Chondrocyte (in vitro differentiated cells): Measurements from ENCODE around the gene LDLRAD4. TPM values are rescaled to one million over a fixed set of nuclear protein-coding genes. Genes with fewer than 3 reads are reported as not detected.

Source experiments
- DNase-seq: peaks from one replicate; pipeline ENCODE4 v3.0.0; 2021; ENCODE audit warnings: mixed read lengths, low spot score
- H3K27ac Mint-ChIP-seq: one replicate; pipeline ENCODE4 v1.8.0; 2021; ENCODE audit warnings: mild to moderate bottlenecking, moderate library complexity, mixed read lengths; ENCODE audit not compliant: unreplicated experiment
- H3K27me3 Mint-ChIP-seq: 2 replicates; pipeline ENCODE4 v1.8.0; 2021; ENCODE audit warnings: low read depth, mixed read lengths
- H3K36me3 Mint-ChIP-seq: 2 replicates; pipeline ENCODE4 v1.8.0; 2021; ENCODE audit warnings: low read depth, mixed read lengths
- H3K4me1 Mint-ChIP-seq: 2 replicates; pipeline ENCODE4 v1.8.0; 2021; ENCODE audit warnings: low read depth, mild to moderate bottlenecking, mixed read lengths
- H3K4me3 Mint-ChIP-seq: one replicate; pipeline ENCODE4 v1.8.0; 2021; ENCODE audit warnings: mild to moderate bottlenecking, moderate library complexity, mixed read lengths; ENCODE audit not compliant: unreplicated experiment
- H3K9me3 Mint-ChIP-seq: 2 replicates; pipeline ENCODE4 v1.8.0; 2021; ENCODE audit warnings: low read depth, mixed read lengths
- total RNA-seq: library from RNA; stranded (reverse); gene quantifications from 3 replicates; pipeline ENCODE4 v1.2.1, GENCODE V29; 2021
- TF ChIP-seq, protein P1 (sequence below): fragments of 200-600 bp; sonication (generic); IDR thresholded peaks from 2 replicates; pipeline ENCODE4 v1.5.0; 2021; ENCODE audit warnings: antibody characterized with exemption, mild to moderate bottlenecking, moderate library complexity

LDLRAD4 gene
- total RNA-seq, 1 donor from 2014 or later: 80.5 TPM

DNA sequence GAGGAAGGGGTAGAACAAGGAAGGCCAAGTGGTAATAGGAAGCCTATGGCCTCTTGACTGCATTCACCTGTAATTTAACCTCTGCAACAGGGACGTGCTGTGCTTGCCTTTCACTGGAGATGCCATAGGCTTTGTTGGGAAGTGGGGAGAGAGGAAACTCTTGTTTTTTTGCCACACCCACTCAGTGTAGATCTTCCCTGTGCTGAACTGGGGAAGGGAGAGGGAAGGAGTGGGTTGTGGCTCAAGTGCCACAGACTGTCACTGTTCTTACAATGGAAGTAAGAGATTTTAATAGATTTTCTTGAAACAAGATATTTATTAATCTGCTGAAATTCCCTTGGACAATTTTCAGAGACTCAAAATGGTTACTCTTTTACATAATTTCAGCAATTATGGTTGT lies 380.5 kb downstream of the LDLRAD4 start:
- Mint-ChIP-seq H3K4me1 (peaks cover 8% of the 10 kb centered on the region), H3K27ac (no peak overlapping the region), H3K9me3 (peaks cover 37% of the 10 kb centered on the region), H3K36me3 (peaks cover 28% of the 10 kb centered on the region), H3K27me3 (no peaks in the 10 kb centered on the region), H3K4me3 (no peak overlapping the region)
- TF ChIP-seq, protein P1, sequence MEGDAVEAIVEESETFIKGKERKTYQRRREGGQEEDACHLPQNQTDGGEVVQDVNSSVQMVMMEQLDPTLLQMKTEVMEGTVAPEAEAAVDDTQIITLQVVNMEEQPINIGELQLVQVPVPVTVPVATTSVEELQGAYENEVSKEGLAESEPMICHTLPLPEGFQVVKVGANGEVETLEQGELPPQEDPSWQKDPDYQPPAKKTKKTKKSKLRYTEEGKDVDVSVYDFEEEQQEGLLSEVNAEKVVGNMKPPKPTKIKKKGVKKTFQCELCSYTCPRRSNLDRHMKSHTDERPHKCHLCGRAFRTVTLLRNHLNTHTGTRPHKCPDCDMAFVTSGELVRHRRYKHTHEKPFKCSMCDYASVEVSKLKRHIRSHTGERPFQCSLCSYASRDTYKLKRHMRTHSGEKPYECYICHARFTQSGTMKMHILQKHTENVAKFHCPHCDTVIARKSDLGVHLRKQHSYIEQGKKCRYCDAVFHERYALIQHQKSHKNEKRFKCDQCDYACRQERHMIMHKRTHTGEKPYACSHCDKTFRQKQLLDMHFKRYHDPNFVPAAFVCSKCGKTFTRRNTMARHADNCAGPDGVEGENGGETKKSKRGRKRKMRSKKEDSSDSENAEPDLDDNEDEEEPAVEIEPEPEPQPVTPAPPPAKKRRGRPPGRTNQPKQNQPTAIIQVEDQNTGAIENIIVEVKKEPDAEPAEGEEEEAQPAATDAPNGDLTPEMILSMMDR: no peak
- no peak for DNase-seq

DNA sequence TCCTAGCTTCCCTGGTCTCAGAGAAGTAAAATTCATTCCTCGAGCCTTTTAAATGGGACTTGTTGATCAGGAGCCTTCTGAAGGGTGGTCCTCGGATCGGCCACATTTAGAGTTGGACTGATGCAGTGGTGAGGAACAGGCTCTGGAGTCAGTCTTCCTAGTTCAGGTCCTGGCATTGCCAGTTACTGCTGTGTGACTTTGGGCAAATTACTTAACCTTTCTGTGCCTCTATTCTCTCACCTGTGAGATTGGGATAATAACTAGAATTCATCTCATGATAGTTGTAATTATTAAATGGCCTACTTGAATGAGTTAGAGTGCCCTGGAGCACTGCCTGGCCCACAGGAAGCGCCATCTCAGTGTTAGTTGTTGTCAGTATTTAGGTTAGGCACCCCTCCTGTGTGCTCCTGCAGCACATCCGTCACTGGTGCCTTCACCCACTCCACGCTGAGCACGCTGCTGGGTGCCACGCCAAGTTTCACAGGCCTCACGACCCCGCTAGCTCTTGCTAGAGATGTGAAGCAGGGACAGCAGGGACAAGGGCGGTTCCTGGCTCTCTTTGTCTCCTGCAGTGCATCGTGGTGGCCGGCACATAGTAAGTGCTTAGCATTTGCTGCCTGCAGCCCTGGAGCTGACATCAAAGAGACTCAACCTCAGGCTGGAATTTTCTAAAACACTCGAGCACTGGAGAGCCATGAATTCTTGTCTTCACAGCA lies 384.9 kb downstream of the LDLRAD4 start:
- no peak overlapping the region for H3K4me3 Mint-ChIP-seq
- peaks cover 7% of the 10 kb centered on the region for H3K4me1 Mint-ChIP-seq
- DNase-seq: no peak
- no peaks in the 10 kb centered on the region for H3K27me3 Mint-ChIP-seq
- H3K27ac Mint-ChIP-seq: no peak overlapping the region
- TF ChIP-seq, protein P1: no peak
- H3K36me3 Mint-ChIP-seq: peaks cover 5% of the 10 kb centered on the region
- peaks cover 5% of the 10 kb centered on the region for H3K9me3 Mint-ChIP-seq

DNA sequence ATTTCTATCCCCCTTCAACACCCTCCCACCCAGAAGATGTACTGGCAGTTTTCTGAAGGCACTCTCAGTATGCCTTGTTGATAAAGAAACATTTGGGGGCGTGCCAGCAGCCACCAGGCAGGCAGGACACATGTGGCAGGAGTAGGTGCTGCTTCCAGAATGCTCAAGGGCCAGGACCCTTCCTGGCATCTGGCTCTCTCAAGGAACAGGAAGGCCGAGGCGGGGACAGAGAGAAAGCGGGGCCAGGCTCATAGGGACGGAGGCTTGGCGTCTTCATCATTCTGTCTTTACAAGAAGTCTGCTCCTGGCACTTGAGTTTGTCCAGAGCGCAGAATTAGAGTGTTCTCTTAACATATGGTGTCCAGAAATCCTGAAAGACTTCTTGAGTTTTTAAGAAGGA lies 386.2 kb downstream of the LDLRAD4 start:
- TF ChIP-seq, protein P1: no peak
- no peak overlapping the region for H3K4me3 Mint-ChIP-seq

DNA sequence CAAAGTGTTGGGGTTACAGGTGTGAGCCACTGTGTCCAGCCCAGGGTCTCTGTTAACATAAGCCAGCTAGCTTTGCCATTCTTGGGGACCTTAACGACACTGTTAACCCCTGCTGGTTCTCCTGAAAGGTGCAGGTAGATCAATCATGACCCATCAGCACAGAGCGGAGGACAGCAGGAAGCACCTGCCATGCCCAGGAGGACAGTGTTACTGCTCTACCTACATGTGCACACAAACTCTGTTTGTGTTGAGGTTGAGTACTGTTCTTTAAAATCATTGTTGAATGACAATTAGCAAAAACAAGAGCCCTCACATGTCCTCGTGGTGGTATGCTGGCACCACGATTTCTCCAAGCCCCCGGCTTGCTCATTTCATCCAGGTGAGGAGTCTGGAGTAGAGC lies 386.9 kb downstream of the LDLRAD4 start:
- Mint-ChIP-seq H3K4me3 (no peak overlapping the region), H3K9me3 (peaks cover 4% of the 10 kb centered on the region), H3K36me3 (peaks cover 3% of the 10 kb centered on the region), H3K27me3 (no peaks in the 10 kb centered on the region), H3K4me1 (peaks cover 14% of the 10 kb centered on the region), H3K27ac (no peak overlapping the region)
- no peak for DNase-seq
- TF ChIP-seq, protein P1: no peak

More for the DNA sequence above, 386.2 kb downstream of the LDLRAD4 start:
- Mint-ChIP-seq H3K36me3 (peaks cover 3% of the 10 kb centered on the region), H3K27me3 (no peaks in the 10 kb centered on the region), H3K9me3 (peaks cover 4% of the 10 kb centered on the region), H3K4me1 (peaks cover 12% of the 10 kb centered on the region), H3K27ac (no peak overlapping the region)
- no peak for DNase-seq

DNA sequence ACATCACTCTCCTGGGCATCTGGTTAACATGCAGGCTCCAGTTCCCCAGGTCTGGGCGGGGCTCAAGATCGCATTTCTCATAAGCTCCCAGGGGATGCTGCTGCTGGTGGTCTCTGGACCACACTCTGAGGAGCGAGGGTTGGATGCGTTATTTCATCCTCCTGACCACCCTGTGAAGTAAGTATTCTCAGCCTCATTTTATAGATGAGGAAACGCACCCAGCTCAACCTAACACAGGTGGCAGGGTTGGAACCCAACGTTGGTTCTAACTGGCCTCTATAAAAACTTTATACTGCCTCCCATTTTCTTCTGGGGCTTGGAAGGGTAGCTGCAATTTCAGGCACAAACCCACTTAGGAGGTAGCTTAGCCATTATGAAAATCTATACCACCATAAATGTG lies 387.3 kb downstream of the LDLRAD4 start:
- DNase-seq: no peak
- H3K4me3 Mint-ChIP-seq: no peak overlapping the region
- peaks cover 4% of the 10 kb centered on the region for H3K9me3 Mint-ChIP-seq
- H3K27me3 Mint-ChIP-seq: no peaks in the 10 kb centered on the region
- H3K36me3 Mint-ChIP-seq: peaks cover 3% of the 10 kb centered on the region
- TF ChIP-seq, protein P1: no peak
- peaks cover 15% of the 10 kb centered on the region for H3K4me1 Mint-ChIP-seq
- H3K27ac Mint-ChIP-seq: no peak overlapping the region
